Fibroblast of lung (primary cell): ENCODE measurements around the gene SPIB.

Source experiments
- EZH2 ChIP-seq: IDR thresholded peaks from 2 replicates; pipeline ENCODE4 v1.5.1; 2012; ENCODE audit warnings: low read length, control low read depth, mild to moderate bottlenecking; ENCODE audit errors: missing control alignments
- TF ChIP-seq, protein P1 (sequence below), 2 donors: IDR thresholded peaks in 1 of 2; conservative IDR thresholded peaks in 1 of 2; 1 replicate in 1 of 2; 2 replicates in 1 of 2; pipeline ENCODE4 v1.5.1; 2011 to 2012; ENCODE audit warnings: low read length in 2 of 2, control low read depth in 1 of 2, inconsistent platforms in 1 of 2, low read depth in 1 of 2, mild to moderate bottlenecking in 1 of 2

DNA sequence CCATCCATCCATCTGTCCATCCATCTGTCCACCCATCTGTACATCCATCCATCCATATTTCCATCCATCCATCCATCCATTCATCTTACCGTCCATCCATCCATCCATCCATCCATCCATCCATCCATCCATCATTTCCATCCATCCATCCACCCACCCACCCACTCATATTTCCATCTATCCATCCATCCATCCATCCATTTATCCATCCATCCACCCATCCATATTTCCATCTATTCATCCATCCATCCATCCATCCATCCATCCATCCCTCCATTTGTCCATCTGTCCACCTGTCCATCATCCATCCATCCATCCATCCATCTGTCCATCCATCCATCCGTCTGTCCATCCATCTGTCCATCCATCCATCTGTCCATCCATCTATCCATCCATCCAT is 37.3 kb downstream of the SPIB start:
- TF ChIP-seq, protein P1, sequence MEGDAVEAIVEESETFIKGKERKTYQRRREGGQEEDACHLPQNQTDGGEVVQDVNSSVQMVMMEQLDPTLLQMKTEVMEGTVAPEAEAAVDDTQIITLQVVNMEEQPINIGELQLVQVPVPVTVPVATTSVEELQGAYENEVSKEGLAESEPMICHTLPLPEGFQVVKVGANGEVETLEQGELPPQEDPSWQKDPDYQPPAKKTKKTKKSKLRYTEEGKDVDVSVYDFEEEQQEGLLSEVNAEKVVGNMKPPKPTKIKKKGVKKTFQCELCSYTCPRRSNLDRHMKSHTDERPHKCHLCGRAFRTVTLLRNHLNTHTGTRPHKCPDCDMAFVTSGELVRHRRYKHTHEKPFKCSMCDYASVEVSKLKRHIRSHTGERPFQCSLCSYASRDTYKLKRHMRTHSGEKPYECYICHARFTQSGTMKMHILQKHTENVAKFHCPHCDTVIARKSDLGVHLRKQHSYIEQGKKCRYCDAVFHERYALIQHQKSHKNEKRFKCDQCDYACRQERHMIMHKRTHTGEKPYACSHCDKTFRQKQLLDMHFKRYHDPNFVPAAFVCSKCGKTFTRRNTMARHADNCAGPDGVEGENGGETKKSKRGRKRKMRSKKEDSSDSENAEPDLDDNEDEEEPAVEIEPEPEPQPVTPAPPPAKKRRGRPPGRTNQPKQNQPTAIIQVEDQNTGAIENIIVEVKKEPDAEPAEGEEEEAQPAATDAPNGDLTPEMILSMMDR (conservative IDR thresholded peaks at IDR 0.05 in 1 of 2, IDR thresholded peaks at IDR 0.05 in 1 of 2; ENCODE audit: low read depth in 1 of 2, low read length in 2 of 2) = no peak
- TF ChIP-seq EZH2 = no peak
